Stimulated activated naive CD4-positive, alpha-beta T cell treated with Interleukin-2 at 50 U/mL for 16 hours (primary cell): ENCODE results near the gene RXFP3.

Source experiments
- DNase-seq: peaks from one replicate; lab custom pipeline; 2025; lab: John Stamatoyannopoulos, UW

The RXFP3 gene

DNA sequence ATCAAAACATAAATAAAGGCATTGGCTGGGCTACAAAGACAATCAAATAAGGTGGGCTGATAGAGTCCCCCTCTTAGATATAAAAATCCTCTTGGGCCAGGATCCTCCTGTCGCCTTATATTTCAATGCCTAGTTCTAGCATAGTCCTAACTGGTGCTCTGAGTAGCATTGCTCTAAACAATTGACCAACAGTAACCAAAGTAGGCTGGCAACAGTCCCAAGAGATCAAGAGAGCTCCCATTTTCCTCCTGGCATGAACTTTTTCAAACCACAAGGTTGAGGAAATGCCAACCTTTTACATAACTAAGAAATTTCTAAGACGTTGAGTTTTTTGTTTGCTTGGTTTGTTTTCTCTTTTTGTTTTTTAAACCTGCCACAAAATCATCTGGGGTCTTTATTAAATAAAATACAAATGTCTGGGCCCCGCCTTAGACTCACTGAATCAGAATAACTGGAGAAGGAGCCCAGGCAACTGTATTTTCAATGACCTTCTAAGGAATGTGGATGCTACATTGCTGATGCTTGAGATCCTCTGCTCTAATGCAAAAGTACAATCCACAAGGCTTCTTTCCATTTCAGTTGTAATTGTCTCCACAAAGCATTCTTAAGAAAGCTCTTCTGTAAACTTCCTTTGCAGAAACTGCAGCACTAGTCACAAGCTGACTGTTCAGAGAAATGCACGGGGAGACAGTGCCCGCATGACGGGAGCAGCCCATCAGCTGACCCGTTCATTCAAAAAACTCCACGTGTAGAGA lies 45.4 kb downstream of the RXFP3 start:
- DNase-seq, result no peak

DNA sequence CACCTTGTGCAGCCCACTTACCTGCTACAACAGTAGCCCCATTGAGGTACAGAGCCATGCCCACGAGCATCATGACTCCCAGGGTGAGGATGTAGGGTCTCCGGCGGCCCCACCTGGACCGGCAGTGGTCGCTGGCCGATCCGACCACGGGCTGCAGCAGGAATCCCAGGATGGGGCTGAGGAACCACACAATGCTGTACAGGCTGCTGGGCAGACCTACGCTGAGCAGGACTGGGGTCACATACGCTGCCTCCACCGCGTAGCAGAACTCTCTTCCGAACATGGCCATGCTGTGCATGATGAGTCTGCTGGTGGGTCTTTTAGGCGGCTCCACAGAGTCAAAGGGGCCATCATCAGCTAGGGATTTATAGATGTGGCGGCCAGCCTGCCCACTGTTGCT lies 48.0 kb downstream of the RXFP3 start:
- DNase-seq, result no peak

DNA sequence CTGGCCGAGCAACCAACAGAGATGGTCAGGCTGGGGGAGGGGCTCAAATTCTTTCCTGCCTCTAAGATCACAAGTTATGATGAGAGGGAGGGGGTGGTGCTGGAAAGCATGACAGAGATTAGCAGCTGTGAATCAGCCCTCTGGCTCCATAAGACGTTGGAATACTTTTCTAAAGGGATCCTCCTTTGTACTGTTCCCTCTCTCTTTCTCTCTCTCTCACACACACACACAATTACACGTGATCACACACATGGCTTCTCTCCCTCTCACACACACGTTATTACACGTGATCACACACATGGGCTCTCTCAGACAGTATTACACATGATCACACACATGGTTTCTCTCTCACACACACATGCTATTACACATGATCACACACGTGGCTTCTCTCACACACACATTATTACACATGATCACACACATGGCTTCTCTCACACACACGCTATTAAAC lies 48.5 kb downstream of the RXFP3 start, which contains the start of gene SLC45A2:
SLC45A2 (minus strand) TSS at position 23 of the 454 bp plus-strand sequence. CDS start 110 bp downstream, outside the sequence.
- DNase-seq, result no peak

DNA sequence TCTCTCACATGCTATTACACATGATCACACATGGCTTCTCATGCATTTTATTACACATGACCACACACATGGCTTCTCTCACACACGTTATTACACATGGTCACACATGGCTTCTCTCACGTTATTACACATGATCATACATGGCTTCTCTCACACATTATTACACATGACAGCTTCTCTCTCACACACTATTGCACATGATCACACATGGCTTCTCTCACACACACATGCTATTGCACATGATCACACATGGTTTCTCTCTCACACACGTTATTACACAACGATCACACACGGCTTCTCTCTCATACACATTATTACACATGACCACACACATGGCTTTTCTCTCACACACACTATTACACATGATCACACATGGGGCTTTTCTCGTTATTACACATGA lies 49.3 kb downstream of the RXFP3 start:
- DNase-seq, result no peak
